Loucy (cell line): ENCODE data around the gene CCL28.
"Not testable (repeated sequence)": the region's sequence is repeated elsewhere in the genome, so short reads cannot be mapped to it uniquely, and the experiment has no call there.

Source experiments
- H2AFZ ChIP-seq: fragments of 200-600 bp; sonication (generic); 2 replicates; pipeline ENCODE4 v1.6.0; 2016; ENCODE audit warnings: antibody characterized with exemption, mild to moderate bottlenecking, low read length, moderate library complexity
- H3F3A ChIP-seq: fragments of 200-600 bp; 2 replicates; pipeline ENCODE4 v1.6.0; 2016; ENCODE audit warnings: antibody characterized with exemption, low read depth, mild to moderate bottlenecking
- H3K27me3 ChIP-seq: fragments of 200-600 bp; sonication (generic); 2 replicates; pipeline ENCODE4 v1.6.1; 2014; ENCODE audit warnings: low read length, mild to moderate bottlenecking; ENCODE audit not compliant: insufficient read depth, poor library complexity, severe bottlenecking
- H3K36me3 ChIP-seq: fragments of 200-600 bp; sonication (generic); 2 replicates; pipeline ENCODE4 v1.6.1; 2016; ENCODE audit warnings: low read length; ENCODE audit not compliant: insufficient read depth
- H3K4me1 ChIP-seq: fragments of 200-600 bp; sonication (generic); 2 replicates; pipeline ENCODE4 v1.5.1; 2014; ENCODE audit warnings: low read length, mild to moderate bottlenecking; ENCODE audit not compliant: insufficient read depth, poor library complexity, severe bottlenecking
- H3K4me2 ChIP-seq: fragments of 200-600 bp; sonication (generic); 2 replicates; pipeline ENCODE4 v1.6.0; 2014; ENCODE audit warnings: antibody characterized with exemption, low read length, low read depth, mild to moderate bottlenecking; ENCODE audit not compliant: poor library complexity, severe bottlenecking
- H3K4me3 ChIP-seq: fragments of 200-600 bp; sonication (generic); 2 replicates; pipeline ENCODE4 v1.5.1; 2014; ENCODE audit warnings: low read length, mild to moderate bottlenecking, mixed read lengths; ENCODE audit not compliant: poor library complexity, severe bottlenecking
- H3K79me2 ChIP-seq: fragments of 200-600 bp; sonication (generic); 2 replicates; pipeline ENCODE4 v1.6.1; 2014; ENCODE audit warnings: low read length; ENCODE audit not compliant: insufficient read depth
- H3K9ac ChIP-seq: fragments of 200-600 bp; sonication (generic); 2 replicates; pipeline ENCODE4 v1.6.0; 2014; ENCODE audit warnings: mild to moderate bottlenecking, low read depth, low read length, moderate library complexity; ENCODE audit not compliant: poor library complexity, severe bottlenecking
- H3K9me2 ChIP-seq: fragments of 200-600 bp; sonication (generic); replicated peaks from 2 replicates; pipeline ENCODE4 v1.6.1; 2016; ENCODE audit warnings: low read depth, low read length, mixed read lengths
- H3K9me3 ChIP-seq: fragments of 200-600 bp; sonication (generic); 2 replicates; pipeline ENCODE4 v1.6.1; 2014; ENCODE audit warnings: mild to moderate bottlenecking, antibody characterized with exemption, low read length, low read depth; ENCODE audit not compliant: insufficient read depth
- H4K20me1 ChIP-seq: fragments of 200-600 bp; sonication (generic); 2 replicates; pipeline ENCODE4 v1.6.0; 2014; ENCODE audit warnings: antibody characterized with exemption, low read length, mild to moderate bottlenecking; ENCODE audit not compliant: insufficient read depth, poor library complexity, severe bottlenecking
- CTCF ChIP-seq: fragments of 200-600 bp; sonication (generic); conservative IDR thresholded peaks from 2 replicates; pipeline ENCODE4 v1.5.1; 2014; ENCODE audit warnings: mild to moderate bottlenecking, antibody characterized with exemption, low read length
- EZH2phosphoT487 ChIP-seq: fragments of 200-600 bp; IDR thresholded peaks from 2 replicates; pipeline ENCODE4 v1.6.1; 2018; ENCODE audit warnings: antibody characterized with exemption, mild to moderate bottlenecking, moderate library complexity, borderline replicate concordance

CCL28 gene

GRCh38 chr5:43369651-43370050 is 42.5 kb downstream of the CCL28 start:
- no peak overlapping the region for H3K4me2 ChIP-seq
- H4K20me1 ChIP-seq = no peaks in the 10 kb centered on the region
- no peaks in the 10 kb centered on the region for H3K79me2 ChIP-seq
- no peaks in the 10 kb centered on the region for H3F3A ChIP-seq
- H3K4me3 ChIP-seq = no peak overlapping the region
- TF ChIP-seq EZH2phosphoT487 (no peak), CTCF (no peak)
- peaks cover 13% of the 10 kb centered on the region for H3K4me1 ChIP-seq
- H3K36me3 ChIP-seq = no peaks in the 10 kb centered on the region
- H3K9me3 ChIP-seq = no peaks in the 10 kb centered on the region
- no peak overlapping the region for H3K9ac ChIP-seq
- H2AFZ ChIP-seq = no peak overlapping the region
- H3K27me3 ChIP-seq = no peaks in the 10 kb centered on the region
- no peaks in the 10 kb centered on the region for H3K9me2 ChIP-seq

GRCh38 chr5:43367909-43368669 is 44.1 kb downstream of the CCL28 start:
- no peaks in the 10 kb centered on the region for H3K36me3 ChIP-seq
- H3F3A ChIP-seq = no peaks in the 10 kb centered on the region
- H3K4me1 ChIP-seq = peaks cover 13% of the 10 kb centered on the region
- TF ChIP-seq EZH2phosphoT487 (no peak), CTCF (no peak)
- peak overlapping the region; percentile 31; the same call in 1 of the 2 replicates for H2AFZ ChIP-seq
- H3K4me2 ChIP-seq = peak overlapping the region; percentile 22
- no peak overlapping the region for H3K9ac ChIP-seq
- H3K79me2 ChIP-seq = no peaks in the 10 kb centered on the region
- no peaks in the 10 kb centered on the region for H3K27me3 ChIP-seq
- no peak overlapping the region for H3K4me3 ChIP-seq
- H3K9me3 ChIP-seq = no peaks in the 10 kb centered on the region
- no peaks in the 10 kb centered on the region for H3K9me2 ChIP-seq
- no peaks in the 10 kb centered on the region for H4K20me1 ChIP-seq

- no peaks in the 10 kb centered on the region for H3K9me3 ChIP-seq
Measured at GRCh38 chr5:43367453-43367852, 44.7 kb downstream of the CCL28 start.

GRCh38 chr5:43366680-43367246 is 45.4 kb downstream of the CCL28 start:
- H3K9me2 ChIP-seq, H4K20me1 ChIP-seq, H3F3A ChIP-seq, H3K79me2 ChIP-seq, H3K9me3 ChIP-seq, H3K36me3 ChIP-seq, H3K4me3 ChIP-seq, H2AFZ ChIP-seq, H3K4me2 ChIP-seq, H3K27me3 ChIP-seq, H3K9ac ChIP-seq: not testable (repeated sequence)
- peaks cover 13% of the 10 kb centered on the region for H3K4me1 ChIP-seq

More at GRCh38 chr5:43367453-43367852, 44.7 kb downstream of the CCL28 start:
- TF ChIP-seq CTCF = no peak
- TF ChIP-seq EZH2phosphoT487 = no peak
- H3K4me2 ChIP-seq = no peak overlapping the region
- no peaks in the 10 kb centered on the region for H3K27me3 ChIP-seq
- H4K20me1 ChIP-seq = no peaks in the 10 kb centered on the region
- H3F3A ChIP-seq = no peaks in the 10 kb centered on the region
- no peaks in the 10 kb centered on the region for H3K79me2 ChIP-seq
- H3K4me1 ChIP-seq = peaks cover 13% of the 10 kb centered on the region
- no peaks in the 10 kb centered on the region for H3K36me3 ChIP-seq
- no peaks in the 10 kb centered on the region for H3K9me2 ChIP-seq
- no peak overlapping the region for H3K4me3 ChIP-seq
- H2AFZ ChIP-seq = no peak overlapping the region
- no peak overlapping the region for H3K9ac ChIP-seq

- not testable (repeated sequence) for H3K79me2 ChIP-seq, H4K20me1 ChIP-seq, H3K9ac ChIP-seq, H3K9me2 ChIP-seq, H2AFZ ChIP-seq, H3K4me2 ChIP-seq, H3F3A ChIP-seq, H3K4me3 ChIP-seq, H3K36me3 ChIP-seq, H3K9me3 ChIP-seq, H3K27me3 ChIP-seq
- H3K4me1 ChIP-seq = peaks cover 13% of the 10 kb centered on the region
Measured at GRCh38 chr5:43365155-43365554, 47.0 kb downstream of the CCL28 start.
